CD1c-positive myeloid dendritic cell (primary cell): Measurements from ENCODE around the gene PDGFC.

ENCODE experiments used
- DNase-seq: peaks from one replicate; pipeline ENCODE4 v3.0.0-alpha.2; 2016; ENCODE audit errors: extremely low spot score

PDGFC gene

GRCh38 chr4:156974264-156974663 lies 2.7 kb upstream of the PDGFC start:
- no peak for DNase-seq

DNA sequence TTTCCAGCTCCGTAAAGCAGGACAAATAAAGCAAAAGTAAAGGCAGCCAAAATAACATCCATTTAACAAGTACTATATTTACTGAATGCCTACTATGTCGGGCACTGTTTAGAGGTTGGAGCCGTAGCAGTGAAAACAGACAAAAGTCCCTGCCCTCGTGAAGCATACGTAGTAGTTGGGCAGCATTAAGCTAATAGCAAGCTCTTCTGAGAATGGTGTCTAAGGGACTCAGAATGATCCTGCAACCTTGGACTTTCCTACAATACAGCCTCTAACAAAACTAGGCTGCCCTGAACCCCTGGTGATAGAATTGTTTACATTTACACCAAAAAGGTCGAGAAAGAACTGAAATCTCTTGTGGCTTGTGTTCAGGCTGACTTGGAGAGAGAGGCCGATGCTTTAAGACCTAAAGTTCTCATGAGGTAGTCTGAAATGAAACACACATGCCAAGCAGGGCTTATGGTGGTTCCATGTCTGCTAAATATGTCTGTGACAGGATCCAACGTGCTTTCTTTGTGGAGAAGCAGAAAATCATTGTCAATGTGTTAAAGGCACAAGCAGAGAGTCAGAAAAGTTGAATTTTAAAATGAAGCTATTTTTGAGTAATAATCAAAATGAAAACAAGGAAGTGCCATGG lies 898 bp upstream of the PDGFC start:
- no peak for DNase-seq

DNA sequence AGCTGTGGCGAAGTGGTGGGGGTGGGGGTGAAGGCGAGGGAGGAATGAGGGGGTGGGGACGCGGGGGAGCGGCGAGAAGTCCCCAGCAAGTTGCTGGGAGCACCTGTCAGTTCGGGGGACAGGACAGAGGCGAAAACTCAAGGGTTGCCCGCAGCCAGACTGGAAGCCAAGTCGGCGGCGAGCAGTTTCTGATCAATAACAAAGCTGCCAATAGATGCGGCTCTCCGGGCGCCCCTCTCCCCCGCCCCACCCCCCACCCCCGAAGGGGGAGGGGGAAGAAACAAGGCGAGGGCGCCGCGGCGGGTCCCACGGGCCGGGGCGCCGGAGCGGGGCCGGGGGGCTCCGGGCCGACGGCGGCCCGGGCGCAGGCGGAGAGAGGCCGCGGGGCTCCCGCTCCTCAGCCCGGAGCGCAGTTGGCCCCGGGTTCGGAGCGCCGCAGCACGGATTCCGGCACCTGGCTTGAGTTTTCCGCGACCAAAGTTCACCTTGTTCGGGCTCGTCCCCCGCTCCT lies 379 bp downstream of the PDGFC start:
- no peak for DNase-seq

GRCh38 chr4:156970501-156971164 lies 966 bp downstream of the PDGFC start:
- DNase-seq: peak; percentile 67

GRCh38 chr4:156969911-156970310 lies 1.7 kb downstream of the PDGFC start:
- no peak for DNase-seq

- DNase-seq: no peak
These were observed 2.5 kb downstream of the PDGFC start for GRCh38 chr4:156969101-156969500.

- peak; percentile 89 for DNase-seq
These were observed 3.1 kb downstream of the PDGFC start for GRCh38 chr4:156968479-156968984.

- peak; percentile 71 for DNase-seq
These were observed 4.8 kb downstream of the PDGFC start for GRCh38 chr4:156966836-156967235.

- no peak for DNase-seq
These were observed 8.2 kb downstream of the PDGFC start for GRCh38 chr4:156963419-156963818.

GRCh38 chr4:156962528-156962974 lies 9.0 kb downstream of the PDGFC start:
- DNase-seq: no peak

DNA sequence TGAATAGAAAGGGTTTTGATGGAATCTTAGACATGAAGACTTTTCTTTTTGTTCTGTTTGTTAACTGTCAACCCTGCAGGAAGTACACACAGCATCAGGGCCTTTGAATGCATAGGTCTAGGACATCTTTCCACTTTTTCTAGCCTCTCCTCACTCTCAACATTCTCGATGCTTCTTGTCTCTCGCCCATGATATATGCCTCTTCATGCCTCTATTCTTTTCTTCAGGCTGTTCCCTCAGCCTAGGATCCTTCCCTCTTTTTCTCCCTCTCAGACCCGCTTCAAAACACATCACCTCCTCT lies 9.6 kb downstream of the PDGFC start:
- DNase-seq: no peak

GRCh38 chr4:156961196-156962057 lies 10.2 kb downstream of the PDGFC start:
- no peak for DNase-seq

GRCh38 chr4:156959298-156959702 lies 12.3 kb downstream of the PDGFC start:
- DNase-seq: no peak

- peak; percentile 36 for DNase-seq
These were observed 13.1 kb downstream of the PDGFC start for GRCh38 chr4:156958276-156959074.

- DNase-seq: no peak
These were observed 14.0 kb downstream of the PDGFC start for GRCh38 chr4:156957556-156957955.

- peak; percentile 63 for DNase-seq
These were observed 14.7 kb downstream of the PDGFC start for GRCh38 chr4:156956826-156957368.

DNA sequence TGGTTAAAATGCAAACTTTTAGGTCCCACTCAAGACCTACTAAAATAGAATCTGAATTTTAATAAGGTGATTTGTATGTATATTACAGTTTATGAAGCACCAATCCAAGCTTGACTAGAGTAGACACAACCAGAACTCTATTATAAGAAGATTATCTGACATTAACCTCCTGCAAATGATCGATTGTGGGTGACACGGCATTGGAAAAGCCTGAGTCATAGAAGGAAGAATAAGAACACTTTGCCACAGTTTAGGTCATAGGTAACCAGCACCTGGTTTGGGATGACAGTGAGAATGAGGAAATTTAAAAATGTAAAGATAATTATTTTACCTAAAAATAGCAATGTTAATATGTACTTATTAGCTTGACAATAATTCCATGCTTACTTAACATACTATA lies 15.2 kb downstream of the PDGFC start:
- no peak for DNase-seq

DNA sequence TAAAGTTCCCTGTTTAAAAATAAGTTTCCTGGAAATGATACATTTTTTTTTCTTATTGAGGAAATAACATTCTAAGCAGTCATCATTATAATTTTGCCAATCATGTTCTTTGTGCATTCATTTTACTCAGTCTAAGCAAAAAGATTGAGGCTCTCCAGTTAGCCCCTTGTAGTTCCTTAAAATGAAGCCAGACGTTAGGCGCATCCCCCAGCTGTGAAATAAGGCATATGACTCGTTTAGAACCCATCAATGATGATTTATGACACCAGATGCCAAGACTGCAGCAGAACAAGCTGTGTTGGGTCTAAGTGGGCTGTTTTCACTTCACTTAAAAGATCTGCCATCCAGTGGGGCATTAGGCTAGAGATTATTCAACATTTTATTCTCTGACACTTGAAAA lies 17.0 kb downstream of the PDGFC start:
- DNase-seq: peak; percentile 72

- DNase-seq: no peak
These were observed 17.6 kb downstream of the PDGFC start for GRCh38 chr4:156953951-156954350.

GRCh38 chr4:156953001-156953400 lies 18.6 kb downstream of the PDGFC start:
- no peak for DNase-seq

DNA sequence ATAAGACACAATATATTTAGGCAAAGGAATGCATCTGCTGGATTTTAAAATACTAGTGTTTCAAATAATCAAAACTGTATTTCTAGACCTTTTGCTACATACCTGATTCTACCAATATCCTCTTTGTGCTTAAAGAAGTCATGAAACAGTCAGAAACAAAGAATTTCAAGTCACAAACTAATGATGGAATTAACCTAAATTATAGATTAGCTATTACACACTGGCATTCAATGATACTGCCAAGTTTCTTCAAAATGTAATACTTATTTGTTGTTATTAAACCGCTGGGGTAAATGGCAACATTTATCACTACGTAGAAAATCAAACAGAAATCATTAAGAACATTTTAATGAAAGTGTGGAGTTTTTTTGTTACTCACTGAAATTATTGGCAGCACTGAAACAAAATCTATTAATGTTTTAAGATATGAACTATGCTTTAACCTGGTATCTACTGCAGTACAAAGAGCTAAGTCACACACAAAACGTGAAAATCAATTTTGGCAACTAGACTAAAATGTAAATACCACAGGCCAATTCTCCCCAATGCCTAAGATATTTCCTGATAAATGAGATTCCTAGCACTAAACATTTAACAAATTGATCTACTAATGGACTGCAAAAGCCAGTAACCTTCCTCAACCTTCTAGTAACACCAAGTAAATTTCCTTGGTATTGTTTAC lies 19.4 kb downstream of the PDGFC start:
- no peak for DNase-seq
